GM12878 (cell line): ENCODE data around the gene HIVEP3. TPM values are rescaled to one million over a fixed set of nuclear protein-coding genes. Genes with fewer than 3 reads are reported as not detected.

Source experiments
- ATAC-seq: fragments of 200-7000 bp; cut with Tn5 transposase; 3 replicates; pipeline ENCODE4 v1.9.1; 2020; ENCODE audit warnings: mild to moderate bottlenecking, moderate library complexity
- BruUV-seq: library from RNA; stranded (reverse); fragments of 400-500 nt; replicated peaks from 2 replicates; lab custom pipeline; 2021; lab: Mats Ljungman, UMichigan
- CTCF ChIA-PET: fragments of 300-600 bp; sonication (Branson Sonifier 250); formaldehyde crosslinking; extraction: SDS; loops from one replicate; lab custom pipeline; 2021; ENCODE audit warnings: inconsistent platforms; lab: Yijun Ruan, JAX
- POLR2A ChIA-PET: fragments of 350-600 bp; formaldehyde crosslinking; extraction: SDS; loops from one replicate; lab custom pipeline; 2021; ENCODE audit warnings: inconsistent platforms; lab: Charles Lee
- RAD21 ChIA-PET: fragments of 300-600 bp; sonication (Branson Sonifier 250); formaldehyde crosslinking; loops from one replicate; lab custom pipeline; 2023; ENCODE audit warnings: antibody characterized with exemption; ENCODE audit not compliant: unreplicated experiment; lab: Charles Lee
- SMC1A ChIA-PET: fragments of 300-600 bp; sonication (Branson Sonifier 250); formaldehyde crosslinking; loops from one replicate; lab custom pipeline; 2023; ENCODE audit not compliant: unreplicated experiment, uncharacterized antibody; lab: Charles Lee
- DNase-seq: peaks from one replicate; pipeline ENCODE4 v3.0.0-alpha.2; 2011; ENCODE audit warnings: low read depth, low spot score
- FAIRE-seq: peaks from 3 replicates; lab custom pipeline; 2011; peaks lifted over from hg19 to GRCh38; lab: Jason Lieb, UNC
- H2AFZ ChIP-seq: 2 replicates; pipeline ENCODE4 v1.6.0; 2011; ENCODE audit warnings: low read depth, low read length, control low read depth; ENCODE audit not compliant: control insufficient read depth
- H3K27ac ChIP-seq: 2 replicates; pipeline ENCODE4 v1.5.1; 2011; ENCODE audit warnings: control low read depth; ENCODE audit not compliant: control insufficient read depth, insufficient read depth
- H3K27me3 ChIP-seq, 2 experiments: replicated peaks in 1 of 2; 2 replicates each; pipeline versions ENCODE4 v1.6.0 to v1.6.1; 2011; ENCODE audit warnings: low read length in 1 of 2; ENCODE audit not compliant: control insufficient read depth in 2 of 2, insufficient read depth in 2 of 2
- H3K36me3 ChIP-seq, 2 experiments: 2 replicates each; pipeline ENCODE4 v1.5.1; 2011; ENCODE audit warnings: low read length in 1 of 2; ENCODE audit not compliant: control insufficient read depth in 2 of 2, insufficient read depth in 2 of 2
- H3K4me1 ChIP-seq: 2 replicates; pipeline ENCODE4 v1.6.1; 2011; ENCODE audit warnings: mild to moderate bottlenecking, low read length, moderate library complexity, mixed read lengths; ENCODE audit not compliant: control insufficient read depth, insufficient read depth
- H3K4me2 ChIP-seq: 2 replicates; pipeline ENCODE4 v1.6.0; 2011; ENCODE audit warnings: control low read depth; ENCODE audit not compliant: control insufficient read depth, insufficient read depth
- H3K4me3 ChIP-seq: fragments of 200-600 bp; sonication (generic); 2 replicates; pipeline ENCODE4 v1.5.1; 2016
- H3K79me2 ChIP-seq: 2 replicates; pipeline ENCODE4 v1.6.0; 2011; ENCODE audit warnings: low read length; ENCODE audit not compliant: control insufficient read depth, insufficient read depth
- H3K9ac ChIP-seq: 2 replicates; pipeline ENCODE4 v1.8.0; 2011; ENCODE audit warnings: low read length, control low read depth, mixed read lengths; ENCODE audit not compliant: control insufficient read depth, insufficient read depth
- H3K9me3 ChIP-seq: replicated peaks from 3 replicates; pipeline ENCODE4 v1.5.1; 2011; ENCODE audit warnings: mild to moderate bottlenecking, low read length; ENCODE audit not compliant: control insufficient read depth, insufficient read depth
- H4K20me1 ChIP-seq: 2 replicates; pipeline ENCODE4 v1.6.0; 2011; ENCODE audit not compliant: control insufficient read depth, insufficient read depth
- HDGF ChIP-seq: fragments of 450-650 bp; IDR thresholded peaks from 2 replicates; pipeline ENCODE4 v1.6.1; 2016; ENCODE audit warnings: antibody characterized with exemption
- KLF5 ChIP-seq: fragments of 450-650 bp; IDR thresholded peaks from 2 replicates; pipeline ENCODE4 v1.6.1; 2014; ENCODE audit warnings: mild to moderate bottlenecking; ENCODE audit not compliant: partially characterized antibody
- NFIC ChIP-seq: IDR thresholded peaks from 2 replicates; pipeline ENCODE4 v1.6.1; 2012; ENCODE audit warnings: low read depth, mild to moderate bottlenecking, inconsistent platforms, low read length, moderate library complexity
- NFXL1 ChIP-seq: fragments of 450-650 bp; IDR thresholded peaks from 2 replicates; pipeline ENCODE4 v1.6.1; 2017; ENCODE audit warnings: antibody characterized with exemption, mild to moderate bottlenecking, borderline replicate concordance
- NR2C1 ChIP-seq: fragments of 450-650 bp; IDR thresholded peaks from 2 replicates; pipeline ENCODE4 v1.6.1; 2017; ENCODE audit warnings: antibody characterized with exemption, mild to moderate bottlenecking, moderate library complexity
- SMAD5 ChIP-seq: IDR thresholded peaks from 2 replicates; pipeline ENCODE4 v1.6.1; 2016; ENCODE audit warnings: antibody characterized with exemption, low read depth
- SUZ12 ChIP-seq: fragments of 200-600 bp; sonication (generic); IDR thresholded peaks from one replicate; pipeline ENCODE4 v1.6.1; 2018; ENCODE audit warnings: antibody characterized with exemption, mild to moderate bottlenecking; ENCODE audit not compliant: unreplicated experiment
- WGBS: methylation state at CpG from one replicate; pipeline ENCODE4 v1.1.6; 2016; ENCODE audit warnings: low lambda C conversion rate; ENCODE audit not compliant: insufficient replicate concordance, insufficient coverage; ENCODE audit errors: missing lambda C conversion rate; 5-methylcytosine and 5-hydroxymethylcytosine counted together
- in situ Hi-C: fragments of 300-500 bp; cut with MboI; formaldehyde crosslinking; loops from 9 replicates; pipeline ENCODE4 v1.14.3; 2018; ENCODE audit warnings: mixed read lengths
- intact Hi-C: fragments of 100-400 bp; cut with micrococcal nuclease; formaldehyde crosslinking; loops from one replicate; pipeline ENCODE4 v1.14.2; 2022; ENCODE audit not compliant: unreplicated experiment
- polyA plus RNA-seq, 11 experiments: library from polyadenylated mRNA; depleted of rRNA in 4 of 11; unstranded in 6 of 11; stranded (reverse) in 5 of 11; fragments of >200 nt; fragmentation: Nextera tagmentation in 4 of 11; fragmentation: Illumina TruSeq in 1 of 11; extraction: Ambion mirVana in 4 of 11; extraction: Trizol in 1 of 11; gene quantifications; 1 replicate in 1 of 11; 2 replicates in 10 of 11; pipeline versions ENCODE4 v1.2.1 to v1.2.3, GENCODE V29; 2011 to 2016; ENCODE audit warnings: inconsistent platforms in 2 of 11, missing spikeins in 2 of 11, low read depth in 1 of 11
- total RNA-seq, 4 experiments: library from RNA; depleted of rRNA in 3 of 4; stranded (reverse); fragments of >200 nt in 3 of 4; fragmentation: Illumina TruSeq in 1 of 4; extraction: Trizol in 1 of 4; gene quantifications; 2 replicates each; pipeline versions ENCODE4 v1.2.1 to v1.2.3, GENCODE V29; 2013 to 2021
- TF ChIP-seq, protein P1 (sequence below): IDR thresholded peaks from 2 replicates; pipeline ENCODE4 v1.6.1; 2011; ENCODE audit warnings: low read depth, mild to moderate bottlenecking, low read length, moderate library complexity, borderline replicate concordance; ENCODE audit errors: extremely low read depth
- TF ChIP-seq, protein P2 (sequence below): IDR thresholded peaks from 2 replicates; pipeline ENCODE4 v1.6.1; 2012; ENCODE audit warnings: mild to moderate bottlenecking, low read depth, low read length

Gene HIVEP3
- total and polyA plus RNA-seq, 10 of the 15 experiments (the other 5 are each of a cell fraction or from before 2014, with no cell fraction given): 1.8 to 13.6 (median 3.8) TPM

DNA sequence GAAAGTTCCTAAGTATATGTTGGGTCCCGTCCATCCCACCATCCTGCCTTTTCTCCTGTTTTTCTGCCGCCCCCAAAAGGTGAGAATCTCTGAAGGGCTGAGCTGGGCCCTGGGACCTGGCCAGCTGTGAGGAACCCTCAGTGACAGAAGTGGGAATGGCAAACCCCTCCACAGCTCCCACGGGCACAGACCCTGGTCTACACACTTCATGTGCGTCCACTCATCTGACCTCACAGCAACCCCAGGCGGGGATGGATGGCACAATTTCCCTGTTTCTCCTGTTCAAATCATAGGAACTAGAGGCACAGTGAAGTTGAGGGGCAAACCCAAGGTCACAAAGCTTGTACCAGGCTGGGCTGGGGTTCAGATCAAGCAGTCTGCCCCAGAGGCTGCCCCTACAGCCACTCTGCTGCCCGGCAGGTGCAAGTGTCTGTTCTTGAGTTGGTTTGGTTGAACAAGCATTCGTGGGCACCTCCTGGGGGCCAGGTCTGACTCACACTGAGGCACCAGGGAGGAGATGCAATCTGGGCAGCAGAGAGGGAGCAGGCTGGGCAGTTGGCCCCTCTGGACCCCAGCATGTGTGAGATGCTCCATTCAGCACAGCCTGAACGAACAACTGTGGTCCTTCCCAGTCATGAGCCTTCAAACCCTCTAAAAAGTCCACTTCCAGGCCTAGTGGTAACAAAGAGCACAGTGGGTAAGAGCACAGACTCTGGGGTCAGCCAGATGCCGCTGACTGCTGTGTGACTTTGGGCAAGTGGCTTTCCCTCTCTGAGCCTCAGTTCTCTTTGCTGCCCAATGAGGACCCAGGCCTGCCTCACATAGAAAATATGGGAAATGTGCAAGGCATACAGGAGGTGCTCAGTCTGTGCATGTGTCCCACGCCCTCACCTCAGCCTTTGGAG, 438.3 kb downstream of the HIVEP3 start (continued):
- no peak for TF ChIP-seq HDGF
- TF ChIP-seq NFXL1: peak; percentile 81
- TF ChIP-seq KLF5: no peak
- no peak for TF ChIP-seq SUZ12
- TF ChIP-seq, protein P1, sequence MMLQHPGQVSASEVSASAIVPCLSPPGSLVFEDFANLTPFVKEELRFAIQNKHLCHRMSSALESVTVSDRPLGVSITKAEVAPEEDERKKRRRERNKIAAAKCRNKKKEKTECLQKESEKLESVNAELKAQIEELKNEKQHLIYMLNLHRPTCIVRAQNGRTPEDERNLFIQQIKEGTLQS: no peak
- TF ChIP-seq NR2C1: no peak
- no peak for TF ChIP-seq NFIC

DNA sequence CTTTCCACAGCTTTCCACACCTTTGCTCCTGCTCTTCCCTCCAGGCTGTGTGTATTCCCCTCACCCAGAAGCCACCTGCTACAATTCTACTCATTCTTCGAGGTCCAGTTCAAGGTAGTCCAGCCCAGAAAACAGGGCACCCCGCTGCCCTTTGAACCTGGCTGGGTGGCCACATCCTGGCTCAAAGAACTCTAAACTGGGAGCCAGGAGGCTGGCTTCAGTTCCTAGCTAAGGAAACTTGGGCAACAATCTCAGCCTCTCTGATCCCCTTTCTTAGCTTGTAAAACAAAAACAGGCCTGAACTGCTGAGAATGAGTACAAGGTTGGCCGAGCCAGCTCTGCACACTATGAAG, 438.9 kb downstream of the HIVEP3 start:
- TF ChIP-seq SMAD5: no peak
- TF ChIP-seq, protein P2, sequence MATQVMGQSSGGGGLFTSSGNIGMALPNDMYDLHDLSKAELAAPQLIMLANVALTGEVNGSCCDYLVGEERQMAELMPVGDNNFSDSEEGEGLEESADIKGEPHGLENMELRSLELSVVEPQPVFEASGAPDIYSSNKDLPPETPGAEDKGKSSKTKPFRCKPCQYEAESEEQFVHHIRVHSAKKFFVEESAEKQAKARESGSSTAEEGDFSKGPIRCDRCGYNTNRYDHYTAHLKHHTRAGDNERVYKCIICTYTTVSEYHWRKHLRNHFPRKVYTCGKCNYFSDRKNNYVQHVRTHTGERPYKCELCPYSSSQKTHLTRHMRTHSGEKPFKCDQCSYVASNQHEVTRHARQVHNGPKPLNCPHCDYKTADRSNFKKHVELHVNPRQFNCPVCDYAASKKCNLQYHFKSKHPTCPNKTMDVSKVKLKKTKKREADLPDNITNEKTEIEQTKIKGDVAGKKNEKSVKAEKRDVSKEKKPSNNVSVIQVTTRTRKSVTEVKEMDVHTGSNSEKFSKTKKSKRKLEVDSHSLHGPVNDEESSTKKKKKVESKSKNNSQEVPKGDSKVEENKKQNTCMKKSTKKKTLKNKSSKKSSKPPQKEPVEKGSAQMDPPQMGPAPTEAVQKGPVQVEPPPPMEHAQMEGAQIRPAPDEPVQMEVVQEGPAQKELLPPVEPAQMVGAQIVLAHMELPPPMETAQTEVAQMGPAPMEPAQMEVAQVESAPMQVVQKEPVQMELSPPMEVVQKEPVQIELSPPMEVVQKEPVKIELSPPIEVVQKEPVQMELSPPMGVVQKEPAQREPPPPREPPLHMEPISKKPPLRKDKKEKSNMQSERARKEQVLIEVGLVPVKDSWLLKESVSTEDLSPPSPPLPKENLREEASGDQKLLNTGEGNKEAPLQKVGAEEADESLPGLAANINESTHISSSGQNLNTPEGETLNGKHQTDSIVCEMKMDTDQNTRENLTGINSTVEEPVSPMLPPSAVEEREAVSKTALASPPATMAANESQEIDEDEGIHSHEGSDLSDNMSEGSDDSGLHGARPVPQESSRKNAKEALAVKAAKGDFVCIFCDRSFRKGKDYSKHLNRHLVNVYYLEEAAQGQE: no peak
- TF ChIP-seq, all 136 proteins: peak for 0
- H3K79me2 ChIP-seq: no peaks in the 10 kb centered on the region
- H3K27me3 ChIP-seq: no peaks in the 10 kb centered on the region
- no peak overlapping the region for H2AFZ ChIP-seq
- no peaks in the 10 kb centered on the region for H3K9me3 ChIP-seq
- peaks cover 14% of the 10 kb centered on the region for H3K4me1 ChIP-seq
- SMC1A ChIA-PET: interaction anchor here (0.6 to 0.8 kb wide), 2 partner anchors 40 to 396 kb away, joined by 3 to 4 read pairs; no protein-coding TSS in a partner anchor
- CTCF ChIA-PET: interaction anchor here (0.9 to 2.2 kb wide), 2 partner anchors 12 to 36 kb away, joined by 3 to 9 read pairs; no protein-coding TSS in a partner anchor
- no peak overlapping the region for H3K4me2 ChIP-seq
- no peak overlapping the region for H3K9ac ChIP-seq
- BruUV-seq: no TSS peak
- RAD21 ChIA-PET: interaction anchor here (0.6 kb wide), 1 partner anchor 1308 kb away, joined by 3 read pairs; no protein-coding TSS in a partner anchor
- DNase-seq (no peak), ATAC-seq (no peak), FAIRE-seq (no peak)
- POLR2A ChIA-PET: interaction anchor here (1.0 kb wide), 1 partner anchor 8 kb away, joined by 3 read pairs; no protein-coding TSS in a partner anchor
- WGBS: 27% methylated on average over 3 of the region's 3 CpGs
- H3K36me3 ChIP-seq: no peaks in the 10 kb centered on the region
- H3K4me3 ChIP-seq: no peak overlapping the region
- intact Hi-C loops (no loop called here), in situ Hi-C loops (no loop called here)
- H3K27ac ChIP-seq: no peak overlapping the region
- H4K20me1 ChIP-seq: no peaks in the 10 kb centered on the region
